Lower leg skin (tissue), 4 donors: ENCODE measurements around the gene ATOH8. TPM values are rescaled to one million over a fixed set of nuclear protein-coding genes. Genes with fewer than 3 reads are reported as not detected.

ENCODE experiments used
- DNase-seq, 2 donors: peaks; one replicate each; pipeline ENCODE4 v3.0.0-alpha.2; 2019; ENCODE audit warnings: low spot score in 2 of 2
- H3K4me3 ChIP-seq: fragments of 200-600 bp; sonication (generic); 2 replicates; pipeline ENCODE4 v1.5.1; 2017; ENCODE audit warnings: mild to moderate bottlenecking, low read depth; ENCODE audit not compliant: poor library complexity, severe bottlenecking
- POLR2A ChIP-seq, 2 donors: fragments of 450-650 bp; IDR thresholded peaks; one replicate each; pipeline ENCODE4 v1.6.1; 2016 to 2017; ENCODE audit warnings: antibody characterized with exemption in 2 of 2, mild to moderate bottlenecking in 1 of 2, moderate library complexity in 1 of 2
- WGBS, 2 donors: methylation state at CpG; one replicate each; pipeline ENCODE4 v1.1.5; 2018; 5-methylcytosine and 5-hydroxymethylcytosine counted together
- intact Hi-C: fragments of 100-400 bp; cut with DNase I; formaldehyde crosslinking; loops from one replicate; pipeline ENCODE4 v1.15.0; 2023; ENCODE audit warnings: low total_unique reads
- total RNA-seq, 4 donors: library from RNA; depleted of rRNA; stranded (reverse); fragments of >200 nt; gene quantifications; one replicate each; pipeline ENCODE4 v1.1.0, GENCODE V29; 2016
- TF ChIP-seq, protein P1 (sequence below), 3 donors: fragments of 450-650 bp; IDR thresholded peaks; one replicate each; pipeline ENCODE4 v1.5.1; 2016; ENCODE audit warnings: antibody characterized with exemption in 3 of 3, mild to moderate bottlenecking in 3 of 3, moderate library complexity in 2 of 3

ATOH8 gene
- total RNA-seq, 4 donors from 2014 or later = 27.3 to 79.8 (median 33.7) TPM

DNA sequence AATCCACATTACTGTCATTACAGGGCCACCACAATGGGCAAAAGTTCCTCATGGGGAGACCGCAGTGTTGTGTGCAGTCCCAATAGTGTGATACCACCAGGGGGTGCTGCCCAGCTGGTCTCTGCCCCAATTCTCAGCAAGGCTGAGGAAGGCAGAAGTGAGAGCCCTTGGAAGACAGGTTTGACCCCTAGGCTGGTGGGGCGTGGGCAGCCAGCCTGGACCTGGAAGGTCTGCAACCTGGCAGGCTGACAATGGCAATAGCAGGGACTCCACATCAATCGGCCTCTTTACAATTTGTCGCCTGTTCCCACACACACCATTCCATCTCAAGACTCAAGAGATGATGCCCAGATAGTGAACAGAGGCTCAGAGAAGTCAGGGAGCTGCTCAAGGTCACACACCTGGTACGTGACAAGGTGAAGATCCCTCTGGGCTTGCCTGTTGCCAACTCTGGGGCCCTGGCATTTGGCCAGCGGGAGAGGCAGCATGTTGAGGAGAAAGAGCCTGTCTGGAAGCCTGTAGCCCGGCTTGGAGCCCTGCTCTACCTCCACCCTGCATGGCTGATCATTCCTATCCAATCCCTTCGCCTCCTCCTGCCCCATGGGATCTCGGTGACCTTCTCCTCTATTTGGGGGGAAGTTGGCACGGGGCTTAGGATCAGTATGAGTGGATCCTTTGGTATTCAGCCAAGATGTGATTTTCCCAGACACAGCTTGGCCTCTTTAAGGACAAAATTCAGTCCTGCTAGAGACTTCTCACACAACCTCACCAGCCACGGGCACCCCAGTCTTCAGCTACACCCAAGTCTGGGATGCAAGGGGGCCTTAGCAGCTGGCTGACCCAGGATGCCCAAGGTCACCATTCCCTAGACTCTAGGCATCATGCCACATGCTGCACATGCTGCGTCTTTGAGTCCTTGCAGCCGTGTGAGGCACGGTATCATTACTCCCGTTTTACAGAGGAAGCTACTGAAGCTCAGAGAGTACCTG, 2.9 kb upstream of the ATOH8 start:
- 39 to 45% methylated on average over 14 to 15 of the region's 15 CpGs for WGBS, 2 donors
- DNase-seq = peak; percentile 68 to 95
- no peak overlapping the region for H3K4me3 ChIP-seq
- intact Hi-C loops = loop anchor here (10.0 kb wide), 1 partner anchor 64 kb away; no protein-coding TSS in a partner anchor
- TF ChIP-seq, protein P1, sequence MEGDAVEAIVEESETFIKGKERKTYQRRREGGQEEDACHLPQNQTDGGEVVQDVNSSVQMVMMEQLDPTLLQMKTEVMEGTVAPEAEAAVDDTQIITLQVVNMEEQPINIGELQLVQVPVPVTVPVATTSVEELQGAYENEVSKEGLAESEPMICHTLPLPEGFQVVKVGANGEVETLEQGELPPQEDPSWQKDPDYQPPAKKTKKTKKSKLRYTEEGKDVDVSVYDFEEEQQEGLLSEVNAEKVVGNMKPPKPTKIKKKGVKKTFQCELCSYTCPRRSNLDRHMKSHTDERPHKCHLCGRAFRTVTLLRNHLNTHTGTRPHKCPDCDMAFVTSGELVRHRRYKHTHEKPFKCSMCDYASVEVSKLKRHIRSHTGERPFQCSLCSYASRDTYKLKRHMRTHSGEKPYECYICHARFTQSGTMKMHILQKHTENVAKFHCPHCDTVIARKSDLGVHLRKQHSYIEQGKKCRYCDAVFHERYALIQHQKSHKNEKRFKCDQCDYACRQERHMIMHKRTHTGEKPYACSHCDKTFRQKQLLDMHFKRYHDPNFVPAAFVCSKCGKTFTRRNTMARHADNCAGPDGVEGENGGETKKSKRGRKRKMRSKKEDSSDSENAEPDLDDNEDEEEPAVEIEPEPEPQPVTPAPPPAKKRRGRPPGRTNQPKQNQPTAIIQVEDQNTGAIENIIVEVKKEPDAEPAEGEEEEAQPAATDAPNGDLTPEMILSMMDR (IDR thresholded peaks at IDR 0.05) = peak in 1 of 3 donors; percentile 34
- no peak for TF ChIP-seq POLR2A (IDR thresholded peaks at IDR 0.05)

DNA sequence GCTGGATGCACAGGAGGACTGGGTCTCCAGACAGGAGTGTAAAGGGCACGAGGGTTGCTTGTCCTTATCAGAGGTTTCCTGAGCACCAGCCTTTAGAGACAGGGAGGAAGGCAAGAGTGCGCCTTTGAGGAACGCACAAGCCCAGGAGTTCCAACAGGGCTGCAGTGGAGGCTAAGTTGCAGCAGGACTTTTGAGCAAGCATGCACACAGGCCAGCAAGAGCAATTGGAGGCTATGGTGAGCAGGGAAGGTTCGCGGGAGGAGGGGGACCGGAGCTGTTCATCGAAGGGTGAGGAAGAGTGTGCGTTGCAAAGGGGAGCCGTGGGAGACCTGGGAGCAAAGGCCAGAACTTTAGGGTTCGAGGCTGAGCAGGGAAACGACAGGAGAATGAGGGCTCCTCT, 2.2 kb upstream of the ATOH8 start:
- 72 to 76% methylated on average over 11 of the region's 11 CpGs for WGBS, 2 donors
- TF ChIP-seq, protein P1 (IDR thresholded peaks at IDR 0.05) = no peak
- TF ChIP-seq POLR2A (IDR thresholded peaks at IDR 0.05) = no peak
- no peak for DNase-seq
- no peak overlapping the region for H3K4me3 ChIP-seq
- intact Hi-C loops = loop anchor here (10.0 kb wide), 1 partner anchor 63 kb away; no protein-coding TSS in a partner anchor

DNA sequence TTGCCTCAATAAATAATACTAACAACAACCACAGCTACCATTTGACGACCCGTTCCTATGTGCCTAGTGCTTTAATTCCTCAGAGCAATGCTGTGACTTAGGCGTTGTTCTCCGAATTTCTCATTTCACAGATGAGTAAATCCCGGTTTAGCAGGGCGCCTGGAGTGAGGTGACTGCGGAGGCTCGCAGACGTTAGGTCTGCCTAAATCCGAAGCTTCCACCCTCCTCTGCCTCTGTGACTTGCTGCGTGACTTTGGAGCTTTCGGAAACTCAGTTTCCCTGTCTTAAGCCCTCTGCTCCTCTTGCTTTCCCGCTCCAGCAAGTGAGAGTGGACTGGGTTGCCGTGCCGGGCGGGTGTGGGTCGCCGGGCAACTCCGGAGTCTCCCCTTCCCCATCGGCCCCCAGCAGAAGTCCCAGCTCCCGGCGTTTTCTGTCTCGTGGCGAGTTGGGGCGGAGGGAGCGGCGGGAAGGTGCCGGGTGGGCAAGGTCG, 711 bp upstream of the ATOH8 start:
- TF ChIP-seq POLR2A (IDR thresholded peaks at IDR 0.05) = no peak
- TF ChIP-seq, protein P1 (IDR thresholded peaks at IDR 0.05) = no peak
- intact Hi-C loops = loop anchor here (10.0 kb wide), 1 partner anchor 62 kb away; no protein-coding TSS in a partner anchor
- 20 to 26% methylated on average over 29 of the region's 29 CpGs for WGBS, 2 donors
- peak overlapping the region; percentile 67 for H3K4me3 ChIP-seq
- DNase-seq = no peak

DNA sequence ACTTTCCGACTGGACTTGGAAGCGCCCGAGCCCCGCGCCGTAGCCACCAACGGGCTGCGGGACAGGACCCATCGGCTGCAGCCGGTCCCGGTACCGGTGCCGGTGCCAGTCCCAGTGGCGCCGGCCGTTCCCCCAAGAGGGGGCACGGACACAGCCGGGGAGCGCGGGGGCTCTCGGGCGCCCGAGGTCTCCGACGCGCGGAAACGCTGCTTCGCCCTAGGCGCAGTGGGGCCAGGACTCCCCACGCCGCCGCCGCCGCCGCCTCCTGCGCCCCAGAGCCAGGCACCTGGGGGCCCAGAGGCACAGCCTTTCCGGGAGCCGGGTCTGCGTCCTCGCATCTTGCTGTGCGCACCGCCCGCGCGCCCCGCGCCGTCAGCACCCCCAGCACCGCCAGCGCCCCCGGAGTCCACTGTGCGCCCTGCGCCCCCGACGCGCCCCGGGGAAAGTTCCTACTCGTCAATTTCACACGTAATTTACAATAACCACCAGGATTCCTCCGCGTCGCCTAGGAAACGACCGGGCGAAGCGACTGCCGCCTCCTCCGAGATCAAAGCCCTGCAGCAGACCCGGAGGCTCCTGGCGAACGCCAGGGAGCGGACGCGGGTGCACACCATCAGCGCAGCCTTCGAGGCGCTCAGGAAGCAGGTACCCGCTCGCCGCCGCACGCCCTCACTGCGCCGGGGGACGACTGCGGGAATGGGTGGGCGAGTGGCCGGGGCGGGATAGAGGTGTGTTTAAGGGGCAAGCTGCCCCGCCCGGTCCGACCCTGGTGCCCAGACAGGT, 713 bp downstream of the ATOH8 start:
- intact Hi-C loops = loop anchor here (10.0 kb wide), 1 partner anchor 60 kb away; no protein-coding TSS in a partner anchor
- no peak for TF ChIP-seq POLR2A (IDR thresholded peaks at IDR 0.05)
- TF ChIP-seq, protein P1 (IDR thresholded peaks at IDR 0.05) = no peak
- WGBS, 2 donors = 1% methylated on average over 42 to 72 of the region's 93 CpGs
- no peak for DNase-seq
- H3K4me3 ChIP-seq = peak overlapping the region; percentile 67
